Adrenal gland (tissue), 12 donors: Measurements from ENCODE around the gene NCOA1. TPM values are rescaled to one million over a fixed set of nuclear protein-coding genes. Genes with fewer than 3 reads are reported as not detected.

Experiments
- DNase-seq, 7 donors: peaks; one replicate each; pipeline ENCODE4 v3.0.0-alpha.2; 2019 to 2020
- H3K27ac ChIP-seq, 5 donors: fragments of 200-600 bp; sonication (generic) in 4 of 5; 1 replicate in 3 of 5; 2 replicates in 2 of 5; pipeline versions ENCODE4 v1.5.1 to v1.8.0; 2016 to 2020; ENCODE audit warnings: mild to moderate bottlenecking in 1 of 5
- H3K27me3 ChIP-seq: fragments of 200-600 bp; 2 replicates; pipeline ENCODE4 v1.8.0; 2021
- H3K36me3 ChIP-seq, 2 donors: fragments of 200-600 bp; replicated peaks in 1 of 2; 1 replicate in 1 of 2; 2 replicates in 1 of 2; pipeline versions ENCODE4 v1.5.1 to v1.8.0; 2018 to 2022
- H3K4me1 ChIP-seq, 2 donors: fragments of 200-600 bp; replicated peaks in 1 of 2; 1 replicate in 1 of 2; 2 replicates in 1 of 2; pipeline versions ENCODE4 v1.5.1 to v1.8.0; 2018 to 2021
- H3K4me3 ChIP-seq, 4 donors: fragments of 200-600 bp; sonication (generic) in 3 of 4; one replicate each; pipeline ENCODE4 v1.5.1; 2016 to 2018
- H3K9me3 ChIP-seq, 3 donors: fragments of 200-600 bp; sonication (generic) in 1 of 3; replicated peaks in 1 of 3; 1 replicate in 2 of 3; 2 replicates in 1 of 3; pipeline versions ENCODE4 v1.5.1 to v1.8.0; 2016 to 2021
- POLR2A ChIP-seq, 2 donors: fragments of 450-650 bp; IDR thresholded peaks; one replicate each; pipeline ENCODE4 v1.6.1; 2017; ENCODE audit warnings: antibody characterized with exemption in 2 of 2, mild to moderate bottlenecking in 2 of 2, moderate library complexity in 1 of 2
- WGBS, 4 donors: extraction: QIAGEN DNeasy Blood & Tissue Kit in 2 of 4; methylation state at CpG; one replicate each; pipeline versions ENCODE4 v1.1.5 to v1.1.7; 2013 to 2017; 5-methylcytosine and 5-hydroxymethylcytosine counted together
- intact Hi-C, 2 donors: fragments of 100-400 bp; cut with DNase I; formaldehyde crosslinking; loops; one replicate each; pipeline versions ENCODE4 v1.14.1 to v1.15.0; 2022 to 2023
- polyA plus RNA-seq, 3 donors: library from polyadenylated mRNA; stranded (reverse); fragments of 200-250 nt in 2 of 3; fragments of 350-450 nt in 1 of 3; fragmentation: Illumina TruSeq in 1 of 3; extraction: RNeasy Lipid Tissue Mini Kit (QIAGEN cat#74804) in 1 of 3; gene quantifications; one replicate each; pipeline ENCODE4 v1.2.3, GENCODE V29; 2013 to 2014
- total RNA-seq, 9 donors: library from RNA; depleted of rRNA in 4 of 9; stranded (reverse); fragments of >200 nt in 4 of 9; fragments of 120-200 nt in 1 of 9; fragmentation: NEBNext Ultra II Directional in 1 of 9; extraction: Animal tissue kit (Norgen Biotek cat#: 25700) in 1 of 9; gene quantifications; one replicate each; pipeline versions ENCODE4 v1.1.0 to v1.2.4, GENCODE V29; 2013 to 2023
- TF ChIP-seq, protein P1 (sequence below), 6 experiments: fragments of 450-650 bp in 4 of 6; fragments of 200-600 bp in 2 of 6; sonication (generic) in 1 of 6; IDR thresholded peaks; 1 replicate in 5 of 6; 2 replicates in 1 of 6; pipeline versions ENCODE4 v1.5.1 to v1.8.0; 2016 to 2021; ENCODE audit warnings: antibody characterized with exemption in 6 of 6, mild to moderate bottlenecking in 2 of 6, moderate library complexity in 1 of 6
- donor health status: healthy with polysubstance abuse.
- donor health status: Bipolar disorder and iron deficiency.
- donor health status: DM: yes; HTN: yes; CAD: no.
- donor health status: DM: no; HTN: no; CAD: no.
- donor health status: DM: no; HTN: no; CAD: no.
- donor health status: DM: yes; HTN: yes; CAD: no.

Gene NCOA1
- total and polyA plus RNA-seq, 12 donors: 13.6 to 85.5 (median 43.6) TPM

DNA sequence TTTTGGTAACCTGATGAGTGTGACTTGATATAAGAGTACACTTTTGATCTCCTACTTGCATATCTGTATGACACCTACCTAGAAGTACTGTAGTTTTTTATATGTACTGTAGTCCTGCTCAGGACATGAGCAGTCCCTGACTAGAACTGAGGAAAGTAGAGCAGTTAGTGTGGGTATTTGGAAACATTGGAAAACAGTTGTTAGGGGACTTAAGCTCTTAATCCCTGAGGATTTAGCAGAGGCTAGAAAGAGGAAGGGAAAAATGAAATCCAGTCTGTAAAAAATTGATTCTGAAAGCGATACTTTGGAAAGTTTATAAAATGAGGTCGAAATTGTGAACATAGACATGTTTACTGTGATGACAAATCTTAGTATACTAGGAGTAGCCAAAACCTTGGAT lies 125.6 kb downstream of the NCOA1 start:
- H3K36me3 ChIP-seq: no peaks in the 10 kb centered on the region
- no peak for TF ChIP-seq POLR2A (IDR thresholded peaks at IDR 0.05)
- TF ChIP-seq, protein P1, sequence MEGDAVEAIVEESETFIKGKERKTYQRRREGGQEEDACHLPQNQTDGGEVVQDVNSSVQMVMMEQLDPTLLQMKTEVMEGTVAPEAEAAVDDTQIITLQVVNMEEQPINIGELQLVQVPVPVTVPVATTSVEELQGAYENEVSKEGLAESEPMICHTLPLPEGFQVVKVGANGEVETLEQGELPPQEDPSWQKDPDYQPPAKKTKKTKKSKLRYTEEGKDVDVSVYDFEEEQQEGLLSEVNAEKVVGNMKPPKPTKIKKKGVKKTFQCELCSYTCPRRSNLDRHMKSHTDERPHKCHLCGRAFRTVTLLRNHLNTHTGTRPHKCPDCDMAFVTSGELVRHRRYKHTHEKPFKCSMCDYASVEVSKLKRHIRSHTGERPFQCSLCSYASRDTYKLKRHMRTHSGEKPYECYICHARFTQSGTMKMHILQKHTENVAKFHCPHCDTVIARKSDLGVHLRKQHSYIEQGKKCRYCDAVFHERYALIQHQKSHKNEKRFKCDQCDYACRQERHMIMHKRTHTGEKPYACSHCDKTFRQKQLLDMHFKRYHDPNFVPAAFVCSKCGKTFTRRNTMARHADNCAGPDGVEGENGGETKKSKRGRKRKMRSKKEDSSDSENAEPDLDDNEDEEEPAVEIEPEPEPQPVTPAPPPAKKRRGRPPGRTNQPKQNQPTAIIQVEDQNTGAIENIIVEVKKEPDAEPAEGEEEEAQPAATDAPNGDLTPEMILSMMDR (IDR thresholded peaks at IDR 0.05): no peak
- no peak overlapping the region for H3K4me3 ChIP-seq
- H3K9me3 ChIP-seq: peaks cover 0 to 7% (median 0%) of the 10 kb centered on the region in 3 donors
- H3K27ac ChIP-seq: no peak overlapping the region
- WGBS, 4 donors: 92 to 96% (median 95%) methylated on average over 2 of the region's 2 CpGs
- H3K4me1 ChIP-seq: peaks cover 4 to 22% of the 10 kb centered on the region in 2 donors
- intact Hi-C loops: no loop called here
- no peaks in the 10 kb centered on the region for H3K27me3 ChIP-seq
- no peak for DNase-seq

DNA sequence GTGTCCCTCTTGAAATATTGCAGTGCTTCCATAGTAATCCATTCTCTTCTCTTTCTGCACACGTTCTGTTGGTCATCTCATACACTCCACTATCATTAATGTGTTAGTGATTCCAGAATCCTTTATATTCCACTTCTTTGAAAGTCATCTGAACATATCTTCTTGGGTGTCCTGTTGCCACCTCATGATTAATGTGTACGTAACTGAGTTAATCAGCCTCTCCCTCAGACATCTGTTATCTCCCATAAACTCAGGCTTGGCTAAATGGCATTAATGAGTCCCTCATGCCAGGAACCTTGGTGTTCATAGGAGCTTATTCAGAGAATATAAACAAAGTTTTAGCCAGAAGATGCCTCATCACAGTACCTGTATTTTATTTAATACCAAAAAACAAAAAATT lies 126.4 kb downstream of the NCOA1 start:
- Histone ChIP-seq H3K27ac (no peak overlapping the region), H3K4me1 (peaks cover 4 to 23% of the 10 kb centered on the region in 2 donors), H3K36me3 (no peaks in the 10 kb centered on the region), H3K9me3 (peaks cover 0 to 1% (median 0%) of the 10 kb centered on the region in 3 donors), H3K27me3 (no peaks in the 10 kb centered on the region), H3K4me3 (no peak overlapping the region)
- TF ChIP-seq, protein P1 (IDR thresholded peaks at IDR 0.05): no peak
- no peak for TF ChIP-seq POLR2A (IDR thresholded peaks at IDR 0.05)
- DNase-seq: peak in 1 of 7 donors; percentile 18
- WGBS, 4 donors: 64 to 77% (median 67%) methylated on average over 2 of the region's 2 CpGs
- intact Hi-C loops: no loop called here

DNA sequence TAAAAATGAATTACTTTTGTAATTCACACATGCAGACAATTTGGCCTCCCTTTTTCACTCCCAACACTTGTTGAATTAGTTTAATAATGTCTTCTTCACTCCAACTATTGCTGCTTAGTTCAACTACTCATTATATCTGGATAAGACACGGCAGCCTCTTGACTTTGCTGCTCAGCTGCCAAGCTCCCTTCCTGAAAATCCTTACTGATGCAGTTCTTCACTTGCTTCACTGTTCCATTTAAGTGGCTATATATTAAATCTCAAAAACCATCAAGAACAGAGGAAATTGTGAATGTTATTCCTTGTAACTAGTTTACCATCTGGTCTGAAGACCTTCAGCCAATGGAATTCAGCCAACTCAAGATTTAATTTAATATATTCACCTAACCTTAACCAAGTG lies 127.1 kb downstream of the NCOA1 start:
- intact Hi-C loops: no loop called here
- peaks cover 4 to 30% of the 10 kb centered on the region in 2 donors for H3K4me1 ChIP-seq
- H3K36me3 ChIP-seq: no peaks in the 10 kb centered on the region
- TF ChIP-seq, protein P1 (IDR thresholded peaks at IDR 0.05): no peak
- no peak for TF ChIP-seq POLR2A (IDR thresholded peaks at IDR 0.05)
- no peak for DNase-seq
- no peak overlapping the region for H3K4me3 ChIP-seq
- H3K9me3 ChIP-seq: no peaks in the 10 kb centered on the region
- no peak overlapping the region for H3K27ac ChIP-seq
- no peaks in the 10 kb centered on the region for H3K27me3 ChIP-seq
- 46 to 81% (median 65%) methylated on average over 1 of the region's 1 CpG for WGBS, 4 donors

DNA sequence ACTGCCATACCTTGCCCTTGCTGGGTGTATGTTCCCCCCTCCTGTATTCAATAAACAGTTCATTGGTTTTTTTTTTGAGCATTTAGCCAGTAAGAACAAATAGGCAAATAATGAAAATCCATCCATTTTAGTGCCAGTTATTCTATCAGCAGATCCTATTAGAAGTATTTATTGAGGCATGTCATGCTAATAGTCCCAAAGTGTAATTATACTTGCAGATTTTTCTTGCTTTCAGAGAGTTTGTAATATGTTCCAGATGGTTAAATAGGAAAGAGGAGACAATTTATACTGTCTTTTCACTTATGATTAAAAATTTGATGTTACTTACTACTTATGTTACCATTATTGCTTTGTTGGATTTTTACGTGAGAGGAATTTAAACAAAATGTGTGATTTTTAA lies 127.6 kb downstream of the NCOA1 start:
- H3K4me1 ChIP-seq: peaks cover 3 to 33% of the 10 kb centered on the region in 2 donors
- no peak for DNase-seq
- no peak overlapping the region for H3K4me3 ChIP-seq
- no peak overlapping the region for H3K27ac ChIP-seq
- no peaks in the 10 kb centered on the region for H3K27me3 ChIP-seq
- intact Hi-C loops: no loop called here
- H3K36me3 ChIP-seq: no peaks in the 10 kb centered on the region
- TF ChIP-seq, protein P1 (IDR thresholded peaks at IDR 0.05): no peak
- no peak for TF ChIP-seq POLR2A (IDR thresholded peaks at IDR 0.05)
- no peaks in the 10 kb centered on the region for H3K9me3 ChIP-seq
- WGBS, 4 donors: 94 to 99% (median 98%) methylated on average over 1 of the region's 1 CpG
